ENCODE measurements around the gene THEM4. TPM values are rescaled to one million over a fixed set of nuclear protein-coding genes. Genes with fewer than 3 reads are reported as not detected.

THEM4 gene
- total RNA-seq, 3 donors from 2014 or later (not counting 1 experiment from before 2014, with no cell fraction given): 11.9 to 16.2 (median 15.5) TPM

- Histone ChIP-seq H3K27me3 (ENCODE audit: control insufficient read depth, insufficient read depth, low read length) (peaks cover 5% of the 10 kb centered on the region), H3K36me3 (ENCODE audit: control insufficient read depth, insufficient read depth, low read length) (no peaks in the 10 kb centered on the region), H3K4me3 (ENCODE audit: low read length) (no peak overlapping the region), H3K9me3 (ENCODE audit: control insufficient read depth, insufficient read depth, low read length) (no peaks in the 10 kb centered on the region), H3K4me1 (ENCODE audit: control insufficient read depth, insufficient read depth, low read length) (peaks cover 67% of the 10 kb centered on the region), H3K27ac (ENCODE audit: low read length) (no peak overlapping the region)
- no peaks in the 10 kb centered on the region for H3K9me3 Mint-ChIP-seq
- no peaks in the 10 kb centered on the region for H3K36me3 Mint-ChIP-seq
- H3K4me3 Mint-ChIP-seq: no peak overlapping the region
- intact Hi-C loops (cut with micrococcal nuclease): loop anchor here (5.0 kb wide), 1 partner anchor 303 kb away; no protein-coding TSS in a partner anchor
- H3K27ac Mint-ChIP-seq: no peak overlapping the region
- DNase-seq: no peak
- no peak for ATAC-seq
- WGBS (ENCODE audit: insufficient coverage): 96% methylated on average over 4 of the region's 7 CpGs
- TF ChIP-seq CTCF (IDR thresholded peaks at IDR 0.05): no peak
- peaks cover 0 to 21% of the 10 kb centered on the region in 2 donors for H3K27me3 Mint-ChIP-seq (ENCODE audit: low read depth in 2 of 2)
- peaks cover 28 to 53% of the 10 kb centered on the region in 2 donors for H3K4me1 Mint-ChIP-seq
Observed at GRCh38 chr1:151835596-151835995, 73.7 kb downstream of the THEM4 start.

GRCh38 chr1:151834239-151834638, 75.1 kb downstream of the THEM4 start:
- 27% methylated on average over 2 of the region's 3 CpGs for WGBS (ENCODE audit: insufficient coverage)
- Mint-ChIP-seq H3K36me3 (no peaks in the 10 kb centered on the region), H3K27ac (no peak overlapping the region), H3K27me3 (ENCODE audit: low read depth in 2 of 2) (peaks cover 0 to 14% of the 10 kb centered on the region in 2 donors), H3K9me3 (no peaks in the 10 kb centered on the region), H3K4me3 (no peak overlapping the region), H3K4me1 (peaks cover 29 to 54% of the 10 kb centered on the region in 2 donors)
- H3K36me3 ChIP-seq (ENCODE audit: control insufficient read depth, insufficient read depth, low read length): no peaks in the 10 kb centered on the region
- intact Hi-C loops (cut with micrococcal nuclease): no loop called here
- H3K4me1 ChIP-seq (ENCODE audit: control insufficient read depth, insufficient read depth, low read length): peaks cover 67% of the 10 kb centered on the region
- peaks cover 1% of the 10 kb centered on the region for H3K27me3 ChIP-seq (ENCODE audit: control insufficient read depth, insufficient read depth, low read length)
- H3K27ac ChIP-seq (ENCODE audit: low read length): no peak overlapping the region
- TF ChIP-seq CTCF (IDR thresholded peaks at IDR 0.05): no peak
- no peak for ATAC-seq
- H3K4me3 ChIP-seq (ENCODE audit: low read length): no peak overlapping the region
- DNase-seq: no peak
- H3K9me3 ChIP-seq (ENCODE audit: control insufficient read depth, insufficient read depth, low read length): no peaks in the 10 kb centered on the region

GRCh38 chr1:151833172-151833900, 76.0 kb downstream of the THEM4 start:
- Histone ChIP-seq H3K4me3 (ENCODE audit: low read length) (no peak overlapping the region), H3K36me3 (ENCODE audit: control insufficient read depth, insufficient read depth, low read length) (no peaks in the 10 kb centered on the region), H3K9me3 (ENCODE audit: control insufficient read depth, insufficient read depth, low read length) (no peaks in the 10 kb centered on the region), H3K27ac (ENCODE audit: low read length) (no peak overlapping the region), H3K27me3 (ENCODE audit: control insufficient read depth, insufficient read depth, low read length) (no peaks in the 10 kb centered on the region), H3K4me1 (ENCODE audit: control insufficient read depth, insufficient read depth, low read length) (peaks cover 69% of the 10 kb centered on the region)
- H3K4me1 Mint-ChIP-seq: peaks cover 34 to 55% of the 10 kb centered on the region in 2 donors
- H3K27ac Mint-ChIP-seq: no peak overlapping the region
- H3K4me3 Mint-ChIP-seq: no peak overlapping the region
- TF ChIP-seq CTCF (IDR thresholded peaks at IDR 0.05): no peak
- no peaks in the 10 kb centered on the region for H3K9me3 Mint-ChIP-seq
- H3K27me3 Mint-ChIP-seq (ENCODE audit: low read depth in 2 of 2): peaks cover 0 to 15% of the 10 kb centered on the region in 2 donors
- DNase-seq (no peak), ATAC-seq (no peak)
- WGBS (ENCODE audit: insufficient coverage): 88% methylated on average over 7 of the region's 8 CpGs
- no peaks in the 10 kb centered on the region for H3K36me3 Mint-ChIP-seq
- intact Hi-C loops (cut with micrococcal nuclease): no loop called here
